ENCODE results near the gene POLR2M.

Gene POLR2M

GRCh38 chr15:57706405-57707209 lies at the start of gene POLR2M:
Gene POLR2M (plus strand): TSS chr15:57706714. CDS start chr15:57706843, 129 bp downstream.
- DNase-seq (ENCODE audit: low spot score), result peak; percentile 94

DNA sequence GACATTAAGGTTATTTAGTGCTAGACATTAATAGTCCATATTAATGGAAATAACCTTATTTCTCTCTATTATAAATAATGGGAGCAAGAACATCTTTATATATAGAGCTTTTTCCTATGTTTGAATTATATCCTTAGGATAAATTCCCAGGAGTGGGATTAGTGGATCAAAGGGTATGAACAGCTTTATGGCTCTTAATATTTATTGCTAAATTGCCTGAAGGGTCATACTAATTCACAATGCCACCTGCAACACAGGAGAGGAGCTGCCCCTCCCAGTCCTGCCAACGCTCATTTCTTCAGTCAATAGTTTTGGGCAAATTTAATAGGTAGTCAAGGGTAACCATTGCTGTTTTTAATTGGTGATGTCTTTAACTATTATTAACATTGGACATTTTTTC lies 48.9 kb upstream of the POLR2M start:
- no peak for DNase-seq (ENCODE audit: low spot score)

GRCh38 chr15:57662091-57662744 lies 44.3 kb upstream of the POLR2M start:
- no peak for DNase-seq (ENCODE audit: low spot score)

GRCh38 chr15:57662802-57663201 lies 43.7 kb upstream of the POLR2M start:
- no peak for DNase-seq (ENCODE audit: low spot score)

- DNase-seq (ENCODE audit: low spot score), result no peak
Measured at GRCh38 chr15:57663262-57663661, 43.3 kb upstream of the POLR2M start.

GRCh38 chr15:57665194-57665593 lies 41.3 kb upstream of the POLR2M start:
- no peak for DNase-seq (ENCODE audit: low spot score)

- DNase-seq (ENCODE audit: low spot score), result no peak
Measured at GRCh38 chr15:57665939-57666338, 40.6 kb upstream of the POLR2M start.

DNA sequence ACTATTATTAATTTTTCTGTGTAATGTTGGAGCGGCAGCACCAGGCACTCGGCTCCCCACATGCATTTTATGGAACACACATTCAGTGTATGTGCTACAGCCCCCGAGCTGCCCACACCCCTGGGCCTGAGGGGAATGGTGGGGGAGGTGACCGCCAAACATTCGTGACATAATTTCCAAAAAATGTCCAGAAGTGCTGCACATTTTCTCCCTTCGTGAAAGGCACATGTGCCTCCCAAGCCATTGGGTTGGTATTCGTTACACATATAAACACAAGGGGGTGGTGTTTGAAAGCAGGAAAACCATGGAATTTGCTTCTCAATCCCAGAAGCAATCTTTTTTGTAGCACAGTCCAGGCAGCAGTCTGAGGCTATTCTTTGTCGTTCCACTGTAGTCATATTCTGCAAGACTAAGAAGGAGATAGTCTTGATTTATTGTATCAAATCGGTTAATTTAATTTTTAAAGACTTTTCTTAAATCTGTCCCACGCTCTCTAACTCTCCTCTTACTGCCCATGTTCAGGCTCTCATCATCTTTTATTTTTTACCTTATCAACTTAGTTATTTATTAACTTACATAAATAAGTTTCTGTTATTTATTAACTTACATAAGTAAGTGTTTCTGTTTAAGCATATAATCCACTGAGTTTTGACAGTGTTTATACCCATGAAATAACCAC lies 39.2 kb upstream of the POLR2M start:
- DNase-seq (ENCODE audit: low spot score), result no peak

DNA sequence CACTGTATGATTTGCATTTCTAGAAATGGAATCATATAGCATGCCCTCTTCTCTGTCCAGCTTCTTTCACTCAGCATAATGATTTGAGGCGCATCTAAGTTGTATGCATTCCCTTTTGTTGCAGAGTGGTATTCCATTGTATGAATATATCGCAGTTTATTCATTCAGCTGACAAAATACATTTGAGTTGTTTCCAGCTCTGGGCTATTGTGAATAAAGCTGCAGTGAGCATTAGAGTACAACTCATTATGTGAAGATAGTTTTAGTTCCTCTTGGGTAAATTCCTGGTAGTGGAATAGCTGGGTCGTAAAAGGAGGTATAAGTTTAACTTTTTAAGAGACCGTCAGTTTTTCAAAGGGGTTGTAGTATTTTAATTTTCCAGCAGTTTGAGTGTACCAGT lies 38.5 kb upstream of the POLR2M start:
- DNase-seq (ENCODE audit: low spot score), result no peak

GRCh38 chr15:57671636-57672035 lies 34.9 kb upstream of the POLR2M start:
- DNase-seq (ENCODE audit: low spot score), result no peak

- DNase-seq (ENCODE audit: low spot score), result no peak
Measured at GRCh38 chr15:57675481-57676181, 30.9 kb upstream of the POLR2M start.

GRCh38 chr15:57676585-57676984 lies 29.9 kb upstream of the POLR2M start:
- DNase-seq (ENCODE audit: low spot score), result no peak

DNA sequence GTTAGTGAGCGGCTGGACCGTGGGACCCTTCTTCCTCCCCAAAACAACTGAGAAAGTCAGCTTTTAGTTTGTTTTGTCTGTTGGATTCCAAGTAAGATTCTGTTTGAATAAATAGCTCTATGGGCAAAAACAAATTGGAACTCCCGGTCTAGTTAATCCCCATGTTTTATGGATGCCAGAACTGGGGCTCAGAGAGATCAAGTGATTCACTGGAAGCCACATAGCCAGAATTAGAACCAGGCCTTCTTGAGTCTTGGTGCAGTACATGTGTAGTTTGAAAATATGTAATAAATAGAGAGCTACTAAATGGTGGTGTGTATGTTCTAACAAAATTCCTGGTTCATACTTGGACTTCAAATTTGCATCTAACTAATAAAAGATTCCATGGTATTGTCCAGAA lies 29.3 kb upstream of the POLR2M start:
- DNase-seq (ENCODE audit: low spot score), result no peak

- no peak for DNase-seq (ENCODE audit: low spot score)
Measured at GRCh38 chr15:57680021-57680420, 26.5 kb upstream of the POLR2M start.

DNA sequence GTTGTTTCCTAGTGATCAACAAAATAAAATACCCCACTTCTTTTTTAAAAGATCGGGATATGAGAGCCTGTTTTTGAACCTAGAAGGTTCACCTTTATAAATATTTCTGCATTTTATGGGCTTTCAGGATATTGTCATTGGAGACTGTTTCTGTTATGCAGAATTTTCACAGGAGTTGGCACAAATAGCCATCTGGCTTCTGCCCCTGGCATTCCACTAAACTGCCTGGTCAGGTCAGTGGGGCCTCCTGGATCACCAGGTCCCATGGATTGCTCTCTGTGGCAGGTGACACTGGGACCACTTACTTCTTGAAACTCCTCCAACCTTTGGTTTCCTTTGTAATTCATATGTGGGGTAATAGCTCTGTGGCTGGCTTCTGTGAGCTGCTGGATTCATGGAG lies 25.5 kb upstream of the POLR2M start:
- no peak for DNase-seq (ENCODE audit: low spot score)

DNA sequence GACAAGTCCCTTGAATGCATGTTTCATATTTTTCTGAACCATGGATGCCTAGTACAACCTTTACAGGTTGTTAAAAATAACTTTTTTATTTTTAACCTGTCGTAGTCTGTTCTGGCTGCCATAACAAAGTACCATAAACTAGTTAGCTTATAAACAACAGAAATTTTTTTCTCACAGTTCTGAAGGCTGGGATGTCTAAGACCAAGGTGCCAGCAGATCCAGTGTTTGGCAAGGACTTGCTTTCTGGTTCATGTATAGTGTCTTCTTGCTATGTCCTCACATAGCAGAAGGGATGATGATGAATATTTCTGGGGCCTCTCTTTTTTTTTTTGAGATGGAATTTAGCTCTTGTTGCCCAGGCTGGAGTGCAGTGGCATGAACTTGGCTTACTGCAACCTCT lies 23.0 kb upstream of the POLR2M start:
- no peak for DNase-seq (ENCODE audit: low spot score)

DNA sequence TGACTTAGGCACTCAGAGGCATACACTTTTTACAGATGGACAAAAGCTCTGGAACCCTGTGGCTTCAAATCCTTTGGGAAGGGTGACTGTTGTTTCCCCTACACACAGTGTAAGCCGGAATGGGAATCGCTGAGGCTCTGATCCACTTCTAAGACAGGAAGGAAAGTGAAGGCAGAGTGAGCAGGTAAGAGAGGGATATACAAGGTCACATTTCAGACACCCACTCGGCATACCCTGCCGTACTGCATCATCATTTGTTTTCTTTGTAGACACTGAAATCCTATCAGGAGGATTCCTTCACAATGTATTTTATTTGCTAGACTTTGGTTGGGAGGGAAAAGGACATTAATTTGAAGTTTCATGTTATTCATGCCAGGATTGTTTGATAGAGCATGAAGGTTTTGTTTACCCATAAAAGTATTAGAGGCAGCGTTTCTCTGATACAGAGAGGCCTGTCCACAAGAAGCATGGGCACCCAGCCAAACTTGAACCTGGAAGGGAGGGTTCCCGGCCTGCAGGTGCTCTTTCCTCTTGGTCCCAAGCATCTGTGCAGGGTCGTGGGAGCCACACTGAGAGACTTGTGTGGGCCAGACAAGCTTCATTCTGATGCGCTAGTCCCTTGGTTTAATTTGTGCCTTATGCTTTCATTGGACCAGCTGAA lies 21.9 kb upstream of the POLR2M start:
- no peak for DNase-seq (ENCODE audit: low spot score)

DNA sequence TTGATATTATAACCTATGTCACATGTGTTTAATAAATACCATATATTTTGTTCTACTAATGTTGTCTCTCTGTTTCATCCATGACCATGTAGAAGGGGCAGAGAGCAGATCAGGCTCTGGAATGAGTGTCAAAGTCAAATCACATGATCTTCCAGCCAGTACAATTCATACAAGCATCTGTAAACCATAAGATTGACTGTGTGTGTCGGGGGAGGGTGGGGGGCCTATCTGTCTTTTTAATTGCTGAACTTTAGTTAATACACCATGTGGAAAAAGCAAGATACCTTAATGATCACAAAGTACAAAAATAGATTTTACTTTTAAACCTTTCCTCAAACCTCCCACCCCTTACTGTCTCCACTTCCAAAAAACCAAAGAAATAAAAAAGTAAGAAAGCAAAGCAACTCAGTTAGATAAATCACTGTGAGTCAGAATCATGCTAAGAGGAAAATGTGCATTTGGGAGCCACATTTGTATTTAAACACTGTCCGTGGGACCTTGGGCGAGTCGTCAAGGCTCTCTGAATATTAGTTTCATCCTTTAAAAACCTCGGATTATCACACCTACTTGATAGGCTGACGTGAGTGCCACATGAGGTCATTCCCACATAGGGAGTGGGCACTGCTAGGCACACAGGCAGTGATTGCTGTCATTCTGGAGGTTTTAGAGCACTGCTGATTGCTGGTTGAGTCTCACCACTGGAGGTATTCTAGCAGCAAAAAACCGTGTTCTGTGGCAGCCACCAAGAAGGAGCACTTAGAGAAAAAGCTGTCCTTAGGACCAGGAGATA lies 21.0 kb upstream of the POLR2M start:
- no peak for DNase-seq (ENCODE audit: low spot score)

- DNase-seq (ENCODE audit: low spot score), result no peak
Measured at GRCh38 chr15:57686657-57687056, 19.9 kb upstream of the POLR2M start.

GRCh38 chr15:57690341-57690966 lies 16.1 kb upstream of the POLR2M start:
- no peak for DNase-seq (ENCODE audit: low spot score)

DNA sequence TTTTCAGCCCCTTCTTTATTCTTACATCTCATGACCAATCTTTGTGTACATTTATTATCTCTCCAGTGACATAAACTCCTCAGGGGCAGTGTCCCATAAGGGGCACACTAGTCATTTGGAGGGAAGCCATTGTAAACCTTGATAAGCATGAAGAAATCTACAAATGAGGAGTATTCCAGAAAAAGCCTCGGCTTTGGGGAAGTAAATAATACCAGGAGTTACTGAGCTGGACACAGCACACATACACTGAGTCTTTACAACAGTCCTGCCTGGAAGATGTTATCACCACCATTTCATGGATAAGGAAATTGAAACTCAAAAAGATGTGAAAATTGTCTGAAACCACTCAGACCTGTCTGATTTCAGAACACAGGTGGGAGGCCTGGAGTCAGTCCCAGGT lies 15.4 kb upstream of the POLR2M start:
- DNase-seq (ENCODE audit: low spot score), result no peak

Measured in activated CD4-positive, alpha-beta T cell treated with anti-CD3 and anti-CD28 coated beads, Interleukin-2, Interleukin-4, amounts not matched to agents 100 ng/mL and 50 ng/mL, durations not matched to agents 16 hours and 8 hours (primary cell).